IMR-90 (cell line): ENCODE data around the gene CCDC171. TPM values are rescaled to one million over a fixed set of nuclear protein-coding genes. Genes with fewer than 3 reads are reported as not detected.

Source experiments
- ATAC-seq: fragments of 200-7000 bp; cut with Tn5 transposase; 2 replicates; pipeline ENCODE4 v1.9.1; 2020; ENCODE audit warnings: low read depth, mild to moderate bottlenecking, moderate library complexity
- BruUV-seq: library from RNA; stranded (reverse); fragments of 400-500 nt; replicated peaks from 2 replicates; lab custom pipeline; 2021; lab: Mats Ljungman, UMichigan
- CTCF ChIA-PET: fragments of 300-600 bp; formaldehyde crosslinking; extraction: SDS; loops from one replicate; lab custom pipeline; 2021; ENCODE audit warnings: antibody characterized with exemption; lab: Yijun Ruan, JAX
- POLR2A ChIA-PET: fragments of 300-600 bp; sonication (Branson Sonifier 250); formaldehyde crosslinking; loops from one replicate; lab custom pipeline; 2022; ENCODE audit warnings: antibody characterized with exemption; ENCODE audit not compliant: unreplicated experiment; lab: Charles Lee
- DNase-seq: peaks from one replicate; pipeline ENCODE4 v3.0.0; 2013
- H2AFZ ChIP-seq: replicated peaks from 2 replicates; pipeline ENCODE3; 2013; ENCODE audit warnings: low read length, mild to moderate bottlenecking; ENCODE audit not compliant: poor library complexity
- H2AK5ac ChIP-seq: 2 replicates; pipeline ENCODE4 v1.6.1; 2013; ENCODE audit warnings: low read depth, low read length, inconsistent platforms
- H2AK9ac ChIP-seq: replicated peaks from 2 replicates; pipeline ENCODE3; 2013; ENCODE audit warnings: mild to moderate bottlenecking, low read depth, low read length, moderate library complexity; ENCODE audit not compliant: poor library complexity
- H2BK120ac ChIP-seq: 2 replicates; pipeline ENCODE4 v1.6.1; 2013; ENCODE audit warnings: low read depth, low read length, inconsistent platforms
- H2BK15ac ChIP-seq: 3 replicates; pipeline ENCODE4 v1.6.1; 2013; ENCODE audit warnings: low read depth, low read length, inconsistent platforms
- H2BK20ac ChIP-seq: 2 replicates; pipeline ENCODE4 v1.6.1; 2013; ENCODE audit warnings: low read depth, mild to moderate bottlenecking, inconsistent platforms, low read length, moderate library complexity
- H2BK5ac ChIP-seq: 2 replicates; pipeline ENCODE4 v1.6.1; 2013; ENCODE audit warnings: mild to moderate bottlenecking, low read depth, low read length, inconsistent platforms; ENCODE audit not compliant: poor library complexity, severe bottlenecking
- H3K14ac ChIP-seq: replicated peaks from 2 replicates; pipeline ENCODE4 v1.6.1; 2013; ENCODE audit warnings: low read depth, low read length, inconsistent platforms
- H3K18ac ChIP-seq: 2 replicates; pipeline ENCODE4 v1.6.1; 2013; ENCODE audit warnings: low read depth, low read length, control low read depth
- H3K23ac ChIP-seq: 2 replicates; pipeline ENCODE4 v1.6.1; 2013; ENCODE audit warnings: low read depth, low read length, inconsistent platforms
- H3K27ac ChIP-seq: 2 replicates; pipeline ENCODE4 v1.5.1; 2013; ENCODE audit warnings: mild to moderate bottlenecking, control low read depth, low read length; ENCODE audit not compliant: insufficient read depth
- H3K27me3 ChIP-seq: 2 replicates; pipeline ENCODE4 v1.6.1; 2013; ENCODE audit warnings: low read length; ENCODE audit not compliant: control insufficient read depth, insufficient read depth
- H3K36me3 ChIP-seq: 2 replicates; pipeline ENCODE4 v1.6.1; 2013; ENCODE audit warnings: low read length, mixed read lengths; ENCODE audit not compliant: control insufficient read depth, insufficient read depth
- H3K4ac ChIP-seq: 2 replicates; pipeline ENCODE4 v1.6.1; 2013; ENCODE audit warnings: low read depth, low read length, inconsistent platforms
- H3K4me1 ChIP-seq: 2 replicates; pipeline ENCODE4 v1.6.1; 2013; ENCODE audit warnings: low read length, mixed read lengths; ENCODE audit not compliant: control insufficient read depth, insufficient read depth
- H3K4me2 ChIP-seq: 2 replicates; pipeline ENCODE4 v1.6.1; 2013; ENCODE audit warnings: low read depth, mild to moderate bottlenecking, control low read depth, low read length, moderate library complexity
- H3K4me3 ChIP-seq: 2 replicates; pipeline ENCODE4 v1.5.1; 2013; ENCODE audit warnings: low read depth, mild to moderate bottlenecking, control low read depth, low read length, moderate library complexity; ENCODE audit not compliant: insufficient read depth
- H3K56ac ChIP-seq: 2 replicates; pipeline ENCODE4 v1.6.1; 2013; ENCODE audit warnings: low read length, inconsistent platforms; ENCODE audit not compliant: insufficient read depth; ENCODE audit errors: extremely low read depth
- H3K79me1 ChIP-seq, 2 experiments: 2 replicates each; pipeline ENCODE4 v1.6.1; 2013; ENCODE audit warnings: low read length in 2 of 2, inconsistent platforms in 1 of 2, low read depth in 1 of 2
- H3K9ac ChIP-seq: 2 replicates; pipeline ENCODE4 v1.6.1; 2013; ENCODE audit warnings: low read depth, low read length, control low read depth
- H3K9me1 ChIP-seq: 2 replicates; pipeline ENCODE4 v1.6.1; 2013; ENCODE audit warnings: low read length, inconsistent platforms; ENCODE audit not compliant: insufficient read depth
- H3K9me3 ChIP-seq: 2 replicates; pipeline ENCODE4 v1.6.1; 2013; ENCODE audit warnings: low read length; ENCODE audit not compliant: control insufficient read depth, insufficient read depth
- H4K20me1 ChIP-seq: 2 replicates; pipeline ENCODE4 v1.6.1; 2013; ENCODE audit warnings: low read length, inconsistent platforms; ENCODE audit not compliant: insufficient read depth
- H4K5ac ChIP-seq: 2 replicates; pipeline ENCODE4 v1.6.1; 2013; ENCODE audit warnings: mild to moderate bottlenecking, low read depth, low read length, control low read depth
- H4K8ac ChIP-seq, 2 experiments: 2 replicates each; pipeline ENCODE4 v1.6.1; 2013; ENCODE audit warnings: low read depth in 2 of 2, low read length in 2 of 2, control low read depth in 1 of 2, inconsistent platforms in 1 of 2
- H4K91ac ChIP-seq: 2 replicates; pipeline ENCODE4 v1.6.1; 2013; ENCODE audit warnings: low read depth, low read length, inconsistent platforms; ENCODE audit not compliant: insufficient read depth
- CHD1 ChIP-seq: IDR thresholded peaks from 2 replicates; pipeline ENCODE4 v1.6.1; 2012; ENCODE audit warnings: low read depth, low read length, improper control_type of control experiment
- FOS ChIP-seq: fragments of 150-350 bp; IDR thresholded peaks from 2 replicates; pipeline ENCODE4 v1.6.1; 2016; ENCODE audit warnings: low read depth, low read length
- MAFK ChIP-seq: IDR thresholded peaks from 2 replicates; pipeline ENCODE4 v1.6.1; 2012; ENCODE audit warnings: low read depth, low read length, improper control_type of control experiment
- MAZ ChIP-seq: IDR thresholded peaks from 2 replicates; pipeline ENCODE4 v1.6.1; 2012; ENCODE audit warnings: low read depth, mild to moderate bottlenecking, low read length, improper control_type of control experiment, moderate library complexity, borderline replicate concordance
- MXI1 ChIP-seq: IDR thresholded peaks from 2 replicates; pipeline ENCODE4 v1.6.1; 2012; ENCODE audit warnings: low read depth, mild to moderate bottlenecking, low read length, moderate library complexity, borderline replicate concordance
- NFE2L2 ChIP-seq: fragments of 150-350 bp; IDR thresholded peaks from 2 replicates; pipeline ENCODE4 v1.6.1; 2016; ENCODE audit warnings: low read depth, mild to moderate bottlenecking, low read length
- RAD21 ChIP-seq: IDR thresholded peaks from 2 replicates; pipeline ENCODE4 v1.6.1; 2012; ENCODE audit warnings: low read length, improper control_type of control experiment
- RFX5 ChIP-seq: IDR thresholded peaks from 2 replicates; pipeline ENCODE4 v1.8.0; 2012; ENCODE audit warnings: low read depth, mild to moderate bottlenecking, low read length, moderate library complexity
- SMC3 ChIP-seq: fragments of 150-350 bp; IDR thresholded peaks from 2 replicates; pipeline ENCODE4 v1.6.1; 2016; ENCODE audit warnings: low read depth, mild to moderate bottlenecking, antibody characterized with exemption, low read length, moderate library complexity
- USF2 ChIP-seq: fragments of 150-350 bp; IDR thresholded peaks from 2 replicates; pipeline ENCODE4 v1.6.1; 2017; ENCODE audit warnings: mild to moderate bottlenecking, antibody characterized with exemption, low read length, low read depth
- WGBS, 2 experiments: methylation state at CpG; one replicate each; pipeline versions ENCODE4 v1.1.5 to v1.1.7; 2013; ENCODE audit warnings: missing lambda C conversion rate in 2 of 2; ENCODE audit not compliant: insufficient read length in 1 of 2; ENCODE audit errors: extremely low coverage in 2 of 2; 5-methylcytosine and 5-hydroxymethylcytosine counted together
- dilution Hi-C: fragments of 300-500 bp; cut with HindIII; formaldehyde crosslinking; loops from one replicate; pipeline ENCODE4 v1.14.3; 2018; ENCODE audit warnings: low sequenced_read_pairs; ENCODE audit not compliant: unreplicated experiment
- in situ Hi-C: fragments of 300-500 bp; cut with MboI; formaldehyde crosslinking; loops from 3 replicates; pipeline ENCODE4 v1.14.3; 2019; ENCODE audit warnings: low sequenced_read_pairs, inconsistent platforms, mixed read lengths
- intact Hi-C: fragments of 100-400 bp; cut with micrococcal nuclease; formaldehyde crosslinking; loops from 2 replicates; pipeline ENCODE4 v1.10.0; 2022
- polyA plus RNA-seq, 3 experiments: library from polyadenylated mRNA; depleted of rRNA; stranded (reverse); fragments of >200 nt; gene quantifications; 2 replicates each; pipeline ENCODE4 v1.2.3, GENCODE V29; 2012; ENCODE audit warnings: low replicate concordance in 1 of 3
- total RNA-seq: library from RNA; depleted of rRNA; stranded (reverse); fragments of >200 nt; gene quantifications from 2 replicates; pipeline ENCODE4 v1.2.3, GENCODE V29; 2012
- TF ChIP-seq, protein P1 (sequence below): conservative IDR thresholded peaks from 2 replicates; pipeline ENCODE4 v1.5.1; 2012; ENCODE audit warnings: mild to moderate bottlenecking, low read depth, low read length, improper control_type of control experiment
- TF ChIP-seq, protein P2 (sequence below): fragments of 150-350 bp; IDR thresholded peaks from 2 replicates; pipeline ENCODE4 v1.6.1; 2016; ENCODE audit warnings: low read depth, mild to moderate bottlenecking, low read length, moderate library complexity, borderline replicate concordance

The CCDC171 gene
- total and polyA plus RNA-seq, 2 of the 4 experiments (the other 2 are of a cell fraction), result 0.63 to 2.2 TPM

DNA sequence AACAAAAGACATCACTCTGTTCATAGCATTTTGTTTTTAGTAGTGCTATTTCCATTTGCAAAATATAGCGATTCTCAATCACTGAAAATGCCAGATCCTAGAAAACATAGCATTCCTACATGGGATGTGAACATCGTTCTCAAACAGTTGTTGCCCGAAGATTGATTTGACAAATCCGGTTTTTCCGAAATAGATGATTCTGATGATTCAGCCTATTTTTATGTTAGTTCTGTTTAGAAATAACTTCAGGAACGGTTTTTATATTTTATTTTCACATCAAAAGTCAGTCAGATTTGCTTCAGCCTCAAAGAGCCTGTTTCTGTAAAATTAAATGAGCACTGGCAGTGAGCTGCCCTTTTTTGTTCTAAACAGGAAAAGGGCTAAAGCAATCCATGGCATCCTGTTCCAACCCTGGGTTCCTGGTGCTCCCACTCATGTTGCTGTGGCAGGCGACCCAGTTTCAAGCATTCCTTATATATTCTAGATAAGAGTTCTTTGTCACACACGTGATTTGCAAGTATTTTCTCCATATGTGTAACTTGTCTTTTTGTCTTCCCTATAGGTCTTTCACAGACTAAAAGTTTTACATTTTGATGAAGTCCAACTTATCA lies 27.9 kb upstream of the CCDC171 start:
- POLR2A ChIA-PET, result no interaction called here
- H4K20me1 ChIP-seq, result no peaks in the 10 kb centered on the region
- dilution Hi-C loops (no loop called here), intact Hi-C loops (no loop called here), in situ Hi-C loops (no loop called here)
- no peak overlapping the region for H2AK9ac ChIP-seq
- no peaks in the 10 kb centered on the region for H3K79me1 ChIP-seq
- no peak overlapping the region for H4K8ac ChIP-seq
- ATAC-seq (no peak), DNase-seq (no peak)
- H2BK15ac ChIP-seq, result no peak overlapping the region
- no peak overlapping the region for H3K4me2 ChIP-seq
- no peak overlapping the region for H2AFZ ChIP-seq
- no peak overlapping the region for H3K4ac ChIP-seq
- no peak overlapping the region for H2BK20ac ChIP-seq
- H3K9ac ChIP-seq, result no peak overlapping the region
- H3K27ac ChIP-seq, result no peak overlapping the region
- H4K91ac ChIP-seq, result no peak overlapping the region
- no peak overlapping the region for H2BK5ac ChIP-seq
- no peaks in the 10 kb centered on the region for H3K27me3 ChIP-seq
- H3K9me3 ChIP-seq, result no peaks in the 10 kb centered on the region
- H4K5ac ChIP-seq, result no peak overlapping the region
- no peak overlapping the region for H3K23ac ChIP-seq
- no CpG with 5 or more reads among the region's 8 CpGs for WGBS, 2 experiments
- CTCF ChIA-PET, result no interaction called here
- H2BK120ac ChIP-seq, result no peak overlapping the region
- H3K36me3 ChIP-seq, result no peaks in the 10 kb centered on the region
- H3K4me3 ChIP-seq, result no peak overlapping the region
- no peaks in the 10 kb centered on the region for H3K9me1 ChIP-seq
- H3K4me1 ChIP-seq, result no peaks in the 10 kb centered on the region
- H3K18ac ChIP-seq, result no peak overlapping the region
- H2AK5ac ChIP-seq, result no peak overlapping the region
- H3K56ac ChIP-seq, result no peak overlapping the region
- no TSS peak for BruUV-seq
- no peak overlapping the region for H3K14ac ChIP-seq
- TF ChIP-seq MXI1 (no peak), MAZ (no peak), SMC3 (no peak), FOS (no peak), USF2 (no peak), CHD1 (no peak), NFE2L2 (no peak), MAFK (no peak), RFX5 (no peak), RAD21 (no peak)
- TF ChIP-seq, protein P1, sequence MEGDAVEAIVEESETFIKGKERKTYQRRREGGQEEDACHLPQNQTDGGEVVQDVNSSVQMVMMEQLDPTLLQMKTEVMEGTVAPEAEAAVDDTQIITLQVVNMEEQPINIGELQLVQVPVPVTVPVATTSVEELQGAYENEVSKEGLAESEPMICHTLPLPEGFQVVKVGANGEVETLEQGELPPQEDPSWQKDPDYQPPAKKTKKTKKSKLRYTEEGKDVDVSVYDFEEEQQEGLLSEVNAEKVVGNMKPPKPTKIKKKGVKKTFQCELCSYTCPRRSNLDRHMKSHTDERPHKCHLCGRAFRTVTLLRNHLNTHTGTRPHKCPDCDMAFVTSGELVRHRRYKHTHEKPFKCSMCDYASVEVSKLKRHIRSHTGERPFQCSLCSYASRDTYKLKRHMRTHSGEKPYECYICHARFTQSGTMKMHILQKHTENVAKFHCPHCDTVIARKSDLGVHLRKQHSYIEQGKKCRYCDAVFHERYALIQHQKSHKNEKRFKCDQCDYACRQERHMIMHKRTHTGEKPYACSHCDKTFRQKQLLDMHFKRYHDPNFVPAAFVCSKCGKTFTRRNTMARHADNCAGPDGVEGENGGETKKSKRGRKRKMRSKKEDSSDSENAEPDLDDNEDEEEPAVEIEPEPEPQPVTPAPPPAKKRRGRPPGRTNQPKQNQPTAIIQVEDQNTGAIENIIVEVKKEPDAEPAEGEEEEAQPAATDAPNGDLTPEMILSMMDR, result no peak
- TF ChIP-seq, protein P2, sequence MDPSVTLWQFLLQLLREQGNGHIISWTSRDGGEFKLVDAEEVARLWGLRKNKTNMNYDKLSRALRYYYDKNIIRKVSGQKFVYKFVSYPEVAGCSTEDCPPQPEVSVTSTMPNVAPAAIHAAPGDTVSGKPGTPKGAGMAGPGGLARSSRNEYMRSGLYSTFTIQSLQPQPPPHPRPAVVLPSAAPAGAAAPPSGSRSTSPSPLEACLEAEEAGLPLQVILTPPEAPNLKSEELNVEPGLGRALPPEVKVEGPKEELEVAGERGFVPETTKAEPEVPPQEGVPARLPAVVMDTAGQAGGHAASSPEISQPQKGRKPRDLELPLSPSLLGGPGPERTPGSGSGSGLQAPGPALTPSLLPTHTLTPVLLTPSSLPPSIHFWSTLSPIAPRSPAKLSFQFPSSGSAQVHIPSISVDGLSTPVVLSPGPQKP, result no peak
